GM12873 (cell line): ENCODE measurements around the gene FERMT3.
A peak's percentile ranks its signal among the peaks of the same experiment; 100 is the strongest.

Source experiments
- CTCF ChIP-seq: IDR thresholded peaks from 2 replicates; pipeline ENCODE4 v1.5.1; 2012; ENCODE audit warnings: low read depth, mild to moderate bottlenecking, moderate library complexity, low read length, control low read depth; ENCODE audit not compliant: insufficient read depth; ENCODE audit errors: missing control alignments

Gene FERMT3

GRCh38 chr11:64249038-64249437 lies 42.5 kb downstream of the FERMT3 start:
- TF ChIP-seq CTCF, result no peak

GRCh38 chr11:64249563-64250414 lies 43.3 kb downstream of the FERMT3 start:
- no peak for TF ChIP-seq CTCF

- TF ChIP-seq CTCF, result no peak
These were observed 44.0 kb downstream of the FERMT3 start for GRCh38 chr11:64250415-64251015.

- TF ChIP-seq CTCF, result peak; percentile 59
These were observed 44.7 kb downstream of the FERMT3 start, which contains the start of gene PLCB3 for GRCh38 chr11:64251016-64251752. Gene PLCB3, plus strand, starts transcription at chr11:64251530. Its CDS starts 120 bp downstream, at chr11:64251650.

- no peak for TF ChIP-seq CTCF
These were observed 45.2 kb downstream of the FERMT3 start for GRCh38 chr11:64251753-64252002.

- TF ChIP-seq CTCF, result peak; percentile 66
These were observed 45.7 kb downstream of the FERMT3 start for GRCh38 chr11:64252003-64252872.
